ENCODE measurements around the gene CCL16.

Gene CCL16

GRCh38 chr17:35934760-35935159 is 46.5 kb downstream of the CCL16 start:
- DNase-seq: no peak

GRCh38 chr17:35932586-35932985 is 48.7 kb downstream of the CCL16 start:
- no peak for DNase-seq

GRCh38 chr17:35931794-35932425 is 49.4 kb downstream of the CCL16 start:
- DNase-seq: no peak

GRCh38 chr17:35930211-35931065 is 50.9 kb downstream of the CCL16 start, which contains the start of gene RDM1:
Gene RDM1, minus strand, starts transcription at chr17:35930773. Its CDS starts 46 bp downstream, at chr17:35930727.
- DNase-seq: peak; percentile 94

GRCh38 chr17:35927714-35928113 is 53.6 kb downstream of the CCL16 start:
- DNase-seq: no peak

Measured in activated CD4-positive, alpha-beta T cell treated with anti-CD3 and anti-CD28 coated beads for 48 hours (primary cell).